ENCODE data around the gene RNF121.

DNA sequence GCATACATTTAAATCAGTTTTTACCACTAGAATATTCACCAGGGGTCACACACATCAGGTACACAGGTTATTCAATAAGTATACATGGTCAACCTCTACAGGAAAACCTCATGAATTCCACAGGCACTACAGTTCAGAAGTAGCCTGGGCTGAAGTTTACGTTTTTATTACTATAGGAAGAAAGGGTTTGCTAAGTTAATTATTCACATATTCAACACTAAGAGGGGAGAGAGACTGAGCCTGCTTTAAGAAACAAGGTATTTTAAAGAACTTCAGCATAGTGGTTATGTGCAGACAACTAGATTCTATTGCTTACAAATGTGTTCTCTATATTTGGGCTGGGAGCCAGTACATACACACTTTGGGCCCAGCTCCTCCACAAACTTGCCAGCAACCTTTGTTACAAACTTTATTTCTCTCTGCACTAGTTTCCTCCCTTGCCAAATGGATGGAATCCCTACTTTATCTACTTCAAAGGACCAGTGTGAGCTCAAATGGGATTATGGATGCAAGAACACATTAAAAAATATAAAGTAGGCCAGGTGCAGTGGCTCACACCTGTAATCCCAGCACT, 101.7 kb downstream of the RNF121 start:
- TF ChIP-seq, protein P1, sequence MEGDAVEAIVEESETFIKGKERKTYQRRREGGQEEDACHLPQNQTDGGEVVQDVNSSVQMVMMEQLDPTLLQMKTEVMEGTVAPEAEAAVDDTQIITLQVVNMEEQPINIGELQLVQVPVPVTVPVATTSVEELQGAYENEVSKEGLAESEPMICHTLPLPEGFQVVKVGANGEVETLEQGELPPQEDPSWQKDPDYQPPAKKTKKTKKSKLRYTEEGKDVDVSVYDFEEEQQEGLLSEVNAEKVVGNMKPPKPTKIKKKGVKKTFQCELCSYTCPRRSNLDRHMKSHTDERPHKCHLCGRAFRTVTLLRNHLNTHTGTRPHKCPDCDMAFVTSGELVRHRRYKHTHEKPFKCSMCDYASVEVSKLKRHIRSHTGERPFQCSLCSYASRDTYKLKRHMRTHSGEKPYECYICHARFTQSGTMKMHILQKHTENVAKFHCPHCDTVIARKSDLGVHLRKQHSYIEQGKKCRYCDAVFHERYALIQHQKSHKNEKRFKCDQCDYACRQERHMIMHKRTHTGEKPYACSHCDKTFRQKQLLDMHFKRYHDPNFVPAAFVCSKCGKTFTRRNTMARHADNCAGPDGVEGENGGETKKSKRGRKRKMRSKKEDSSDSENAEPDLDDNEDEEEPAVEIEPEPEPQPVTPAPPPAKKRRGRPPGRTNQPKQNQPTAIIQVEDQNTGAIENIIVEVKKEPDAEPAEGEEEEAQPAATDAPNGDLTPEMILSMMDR (IDR thresholded peaks at IDR 0.05), result no peak
- TF ChIP-seq POLR2A (IDR thresholded peaks at IDR 0.05), result no peak
